HepG2 (cell line): ENCODE results near the gene TEX14. TPM values are rescaled to one million over a fixed set of nuclear protein-coding genes. Genes with fewer than 3 reads are reported as not detected.

ENCODE experiments used
- FOSL1 ChIP-seq: sonication (generic); formaldehyde crosslinking; IDR thresholded peaks from 2 replicates; pipeline ENCODE4 v1.9.0; 2021; ENCODE audit warnings: missing genetic modification reagents, borderline replicate concordance
- GABPB1 ChIP-seq: IDR thresholded peaks from 2 replicates; pipeline ENCODE4 v1.6.1; 2016; ENCODE audit warnings: mild to moderate bottlenecking, missing genetic modification reagents, moderate library complexity, missing compliant biosample characterization
- GTF3A ChIP-seq: sonication (generic); formaldehyde crosslinking; conservative IDR thresholded peaks from 2 replicates; pipeline ENCODE4 v1.4.0; 2020; ENCODE audit warnings: mild to moderate bottlenecking, missing genetic modification reagents
- GZF1 ChIP-seq: sonication (generic); formaldehyde crosslinking; IDR thresholded peaks from 2 replicates; pipeline ENCODE4 v1.5.1; 2020; ENCODE audit warnings: mild to moderate bottlenecking, missing genetic modification reagents
- JUN ChIP-seq: sonication (generic); formaldehyde crosslinking; IDR thresholded peaks from 2 replicates; pipeline ENCODE4 v1.4.0; 2020; ENCODE audit warnings: mild to moderate bottlenecking, missing genetic modification reagents
- KAT8 ChIP-seq: IDR thresholded peaks from 2 replicates; pipeline ENCODE4 v1.6.1; 2016; ENCODE audit warnings: missing genetic modification reagents, missing compliant biosample characterization
- MIXL1 ChIP-seq: IDR thresholded peaks from 2 replicates; pipeline ENCODE4 v1.6.1; 2016
- NR2C2 ChIP-seq: sonication (generic); formaldehyde crosslinking; IDR thresholded peaks from 2 replicates; pipeline ENCODE4 v1.4.0; 2020; ENCODE audit warnings: missing genetic modification reagents, mild to moderate bottlenecking, moderate library complexity, borderline replicate concordance
- PBX2 ChIP-seq: IDR thresholded peaks from 2 replicates; pipeline ENCODE4 v1.6.1; 2016; ENCODE audit warnings: control low read depth
- PRDM15 ChIP-seq: sonication (generic); formaldehyde crosslinking; IDR thresholded peaks from 2 replicates; pipeline ENCODE4 v1.4.0; 2020; ENCODE audit warnings: missing genetic modification reagents
- SALL1 ChIP-seq: sonication (generic); formaldehyde crosslinking; IDR thresholded peaks from 2 replicates; pipeline ENCODE4 v1.8.0; 2022; ENCODE audit warnings: mild to moderate bottlenecking, missing genetic modification reagents
- SAP130 ChIP-seq: IDR thresholded peaks from 2 replicates; pipeline ENCODE4 v1.6.1; 2016; ENCODE audit warnings: low read depth
- TBX2 ChIP-seq: sonication (generic); formaldehyde crosslinking; IDR thresholded peaks from 2 replicates; pipeline ENCODE4 v1.5.0; 2020; ENCODE audit warnings: missing genetic modification reagents, mild to moderate bottlenecking, borderline replicate concordance
- U2AF2 ChIP-seq: fragments of 200-400 bp; formaldehyde crosslinking; IDR thresholded peaks from 2 replicates; pipeline ENCODE4 v1.6.1; 2017; ENCODE audit warnings: low read depth, mild to moderate bottlenecking, low read length
- ZBTB38 ChIP-seq: sonication (generic); formaldehyde crosslinking; IDR thresholded peaks from 2 replicates; pipeline ENCODE4 v1.5.1; 2020; ENCODE audit warnings: mild to moderate bottlenecking, missing genetic modification reagents
- ZEB1 ChIP-seq: IDR thresholded peaks from 2 replicates; pipeline ENCODE4 v1.6.1; 2012; ENCODE audit warnings: mild to moderate bottlenecking, low read depth, inconsistent platforms; ENCODE audit not compliant: insufficient replicate concordance
- ZKSCAN1 ChIP-seq: fragments of 150-350 bp; IDR thresholded peaks from 2 replicates; pipeline ENCODE4 v1.6.1; 2014; ENCODE audit warnings: low read length
- ZNF430 ChIP-seq: sonication (generic); formaldehyde crosslinking; IDR thresholded peaks from 2 replicates; pipeline ENCODE4 v1.9.0; 2021; ENCODE audit warnings: mild to moderate bottlenecking, missing genetic modification reagents
- ZNF709 ChIP-seq: sonication (generic); formaldehyde crosslinking; IDR thresholded peaks from 2 replicates; pipeline ENCODE4 v1.5.0; 2020; ENCODE audit warnings: mild to moderate bottlenecking, missing genetic modification reagents
- ZNF770 ChIP-seq: sonication (generic); formaldehyde crosslinking; IDR thresholded peaks from 2 replicates; pipeline ENCODE4 v1.5.0; 2020; ENCODE audit warnings: mild to moderate bottlenecking, missing genetic modification reagents
- ZNF839 ChIP-seq: sonication (generic); formaldehyde crosslinking; IDR thresholded peaks from 2 replicates; pipeline ENCODE4 v1.4.0; 2020; ENCODE audit warnings: missing genetic modification reagents, mild to moderate bottlenecking, borderline replicate concordance
- polyA plus RNA-seq, 8 experiments: library from polyadenylated mRNA; depleted of rRNA in 3 of 8; stranded (reverse) in 7 of 8; unstranded in 1 of 8; fragments of >200 nt; fragmentation: Illumina TruSeq in 4 of 8; extraction: Trizol in 4 of 8; gene quantifications; 2 replicates each; pipeline versions ENCODE4 v1.2.1 to v1.2.3, GENCODE V29; 2011 to 2016; ENCODE audit warnings: low read depth in 4 of 8, missing spikeins in 1 of 8, mixed read lengths in 1 of 8; ENCODE audit not compliant: insufficient read depth in 1 of 8
- total RNA-seq, 5 experiments: library from RNA; depleted of rRNA; stranded (reverse); fragments of >200 nt; fragmentation: Illumina TruSeq; extraction: Trizol; gene quantifications; 2 replicates each; pipeline ENCODE4 v1.2.3, GENCODE V29; 2016; ENCODE audit warnings: low read depth in 1 of 5
- TF ChIP-seq, protein P1 (sequence below): sonication (generic); formaldehyde crosslinking; IDR thresholded peaks from 2 replicates; pipeline ENCODE4 v1.4.0; 2020; ENCODE audit warnings: missing genetic modification reagents

Gene TEX14
- total and polyA plus RNA-seq, 2 of the 13 experiments (the other 11 are each of a cell fraction or from before 2014, with no cell fraction given): 0.04 to 0.07 TPM

DNA sequence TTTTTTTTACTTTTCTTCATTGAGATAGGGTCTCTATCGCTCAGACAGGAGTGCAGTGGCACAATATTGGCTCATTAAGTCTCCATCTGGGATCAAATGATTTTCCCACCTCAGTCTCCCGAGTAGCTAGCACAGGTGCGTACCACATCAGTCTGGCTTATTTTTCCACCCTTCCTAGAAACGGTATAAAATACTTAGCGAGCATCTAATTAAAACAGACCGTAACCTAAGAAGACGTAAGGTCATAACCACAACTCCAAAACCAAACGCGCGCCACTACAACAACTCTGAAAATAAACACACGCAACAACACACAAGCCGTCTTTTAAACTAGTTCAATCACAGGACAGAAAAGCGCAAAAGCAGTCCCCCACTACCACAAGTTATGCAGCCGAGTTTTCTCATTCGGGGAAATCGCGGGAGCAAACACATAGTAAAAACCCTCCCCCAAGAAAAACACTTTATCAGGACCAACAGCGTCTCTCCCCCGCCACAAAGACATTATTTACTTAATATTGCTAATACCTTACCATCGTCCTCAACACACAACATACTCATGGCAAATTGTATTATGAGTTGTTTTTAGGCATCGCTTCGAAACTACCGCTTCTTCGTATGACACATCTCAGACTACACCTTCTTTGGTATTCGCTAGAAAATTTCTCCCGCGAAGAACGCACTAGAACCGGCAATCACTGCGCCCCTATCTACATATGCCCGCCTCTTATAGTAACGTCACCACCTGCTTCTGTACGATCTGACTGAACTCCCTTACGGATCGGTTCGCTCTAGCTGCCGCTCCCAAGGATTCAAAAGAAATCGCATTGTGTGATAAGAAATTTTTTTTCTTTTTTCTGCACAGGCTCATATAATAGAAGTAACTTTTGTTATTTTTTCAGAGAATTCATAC lies 32.8 kb downstream of the TEX14 start (continued):
- peak; percentile 39; the same call in 1 of the 2 replicates for TF ChIP-seq PBX2 (CRISPR knock-in tag)
- no peak; the same call in 1 of the 2 replicates for TF ChIP-seq GABPB1 (CRISPR knock-in tag)
- TF ChIP-seq, protein P1, sequence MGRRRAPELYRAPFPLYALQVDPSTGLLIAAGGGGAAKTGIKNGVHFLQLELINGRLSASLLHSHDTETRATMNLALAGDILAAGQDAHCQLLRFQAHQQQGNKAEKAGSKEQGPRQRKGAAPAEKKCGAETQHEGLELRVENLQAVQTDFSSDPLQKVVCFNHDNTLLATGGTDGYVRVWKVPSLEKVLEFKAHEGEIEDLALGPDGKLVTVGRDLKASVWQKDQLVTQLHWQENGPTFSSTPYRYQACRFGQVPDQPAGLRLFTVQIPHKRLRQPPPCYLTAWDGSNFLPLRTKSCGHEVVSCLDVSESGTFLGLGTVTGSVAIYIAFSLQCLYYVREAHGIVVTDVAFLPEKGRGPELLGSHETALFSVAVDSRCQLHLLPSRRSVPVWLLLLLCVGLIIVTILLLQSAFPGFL (CRISPR knock-in tag): no peak
- TF ChIP-seq GZF1 (CRISPR knock-in tag): 0 out of 2 replicates have a peak, but pooled peaks have one; percentile 69
- TF ChIP-seq ZNF430 (CRISPR knock-in tag): peak; percentile 15; the same call in 1 of the 2 replicates
- peak; percentile 84 for TF ChIP-seq TBX2 (CRISPR knock-in tag)
- no peak for TF ChIP-seq U2AF2
- peak; percentile 91 for TF ChIP-seq MIXL1 (CRISPR knock-in tag)
- no peak for TF ChIP-seq ZNF839 (CRISPR knock-in tag)
- peak; percentile 55 for TF ChIP-seq PRDM15 (CRISPR knock-in tag)
- peak; percentile 93 for TF ChIP-seq KAT8
- TF ChIP-seq ZBTB38 (CRISPR knock-in tag): no peak
- no peak for TF ChIP-seq JUN
- no peak; the same call in none of the 2 replicates for TF ChIP-seq ZKSCAN1
- peak; percentile 54; the same call in 1 of the 2 replicates for TF ChIP-seq NR2C2 (CRISPR knock-in tag)
- no peak for TF ChIP-seq GTF3A (CRISPR knock-in tag)
- peak; percentile 90 for TF ChIP-seq ZEB1
- TF ChIP-seq ZNF770: peak; percentile 37
- peak; percentile 48 for TF ChIP-seq SAP130 (CRISPR knock-in tag)
- peak; percentile 66; the same call in 1 of the 2 replicates for TF ChIP-seq ZNF709 (CRISPR knock-in tag)
- TF ChIP-seq SALL1 (CRISPR knock-in tag): peak; percentile 54
- TF ChIP-seq FOSL1 (CRISPR knock-in tag): peak; percentile 37; the same call in 1 of the 2 replicates
